ENCODE data around the gene PLD4. TPM values are rescaled to one million over a fixed set of nuclear protein-coding genes. Genes with fewer than 3 reads are reported as not detected.

Gene PLD4
- total RNA-seq, 3 donors from 2014 or later, result 0.38 to 2.2 (median 0.39) TPM

DNA sequence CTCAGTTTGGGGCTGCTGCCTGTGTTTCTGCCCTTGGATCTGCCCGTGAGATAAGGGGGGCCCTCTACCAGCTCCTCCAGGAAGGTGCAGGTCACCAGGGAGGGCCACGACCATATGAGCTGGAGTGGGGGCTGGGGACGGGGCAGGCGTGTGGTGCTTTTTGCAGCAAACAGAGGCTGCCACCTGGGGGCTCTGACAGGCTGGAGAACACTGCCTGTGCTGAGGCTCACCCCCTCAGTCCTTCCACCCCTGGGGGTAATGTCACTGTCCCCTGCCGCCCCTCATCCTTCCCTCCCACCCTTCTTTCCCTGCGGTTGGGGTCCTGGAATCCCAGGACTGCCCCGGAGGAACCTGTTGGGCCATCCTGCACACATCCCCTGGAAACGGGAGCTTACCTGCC is 3.2 kb downstream of the PLD4 start:
- Histone ChIP-seq H3K4me1 (ENCODE audit: low read depth) (peaks cover 2% of the 10 kb centered on the region), H3K9me3 (no peaks in the 10 kb centered on the region), H3K36me3 (ENCODE audit: low read depth) (no peaks in the 10 kb centered on the region), H3K4me3 (no peak overlapping the region)
- no peak for DNase-seq
- intact Hi-C loops (cut with DNase I, micrococcal nuclease), result no loop called here
- TF ChIP-seq, protein P1, sequence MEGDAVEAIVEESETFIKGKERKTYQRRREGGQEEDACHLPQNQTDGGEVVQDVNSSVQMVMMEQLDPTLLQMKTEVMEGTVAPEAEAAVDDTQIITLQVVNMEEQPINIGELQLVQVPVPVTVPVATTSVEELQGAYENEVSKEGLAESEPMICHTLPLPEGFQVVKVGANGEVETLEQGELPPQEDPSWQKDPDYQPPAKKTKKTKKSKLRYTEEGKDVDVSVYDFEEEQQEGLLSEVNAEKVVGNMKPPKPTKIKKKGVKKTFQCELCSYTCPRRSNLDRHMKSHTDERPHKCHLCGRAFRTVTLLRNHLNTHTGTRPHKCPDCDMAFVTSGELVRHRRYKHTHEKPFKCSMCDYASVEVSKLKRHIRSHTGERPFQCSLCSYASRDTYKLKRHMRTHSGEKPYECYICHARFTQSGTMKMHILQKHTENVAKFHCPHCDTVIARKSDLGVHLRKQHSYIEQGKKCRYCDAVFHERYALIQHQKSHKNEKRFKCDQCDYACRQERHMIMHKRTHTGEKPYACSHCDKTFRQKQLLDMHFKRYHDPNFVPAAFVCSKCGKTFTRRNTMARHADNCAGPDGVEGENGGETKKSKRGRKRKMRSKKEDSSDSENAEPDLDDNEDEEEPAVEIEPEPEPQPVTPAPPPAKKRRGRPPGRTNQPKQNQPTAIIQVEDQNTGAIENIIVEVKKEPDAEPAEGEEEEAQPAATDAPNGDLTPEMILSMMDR (IDR thresholded peaks at IDR 0.05), result no peak
- ATAC-seq, result no peak

DNA sequence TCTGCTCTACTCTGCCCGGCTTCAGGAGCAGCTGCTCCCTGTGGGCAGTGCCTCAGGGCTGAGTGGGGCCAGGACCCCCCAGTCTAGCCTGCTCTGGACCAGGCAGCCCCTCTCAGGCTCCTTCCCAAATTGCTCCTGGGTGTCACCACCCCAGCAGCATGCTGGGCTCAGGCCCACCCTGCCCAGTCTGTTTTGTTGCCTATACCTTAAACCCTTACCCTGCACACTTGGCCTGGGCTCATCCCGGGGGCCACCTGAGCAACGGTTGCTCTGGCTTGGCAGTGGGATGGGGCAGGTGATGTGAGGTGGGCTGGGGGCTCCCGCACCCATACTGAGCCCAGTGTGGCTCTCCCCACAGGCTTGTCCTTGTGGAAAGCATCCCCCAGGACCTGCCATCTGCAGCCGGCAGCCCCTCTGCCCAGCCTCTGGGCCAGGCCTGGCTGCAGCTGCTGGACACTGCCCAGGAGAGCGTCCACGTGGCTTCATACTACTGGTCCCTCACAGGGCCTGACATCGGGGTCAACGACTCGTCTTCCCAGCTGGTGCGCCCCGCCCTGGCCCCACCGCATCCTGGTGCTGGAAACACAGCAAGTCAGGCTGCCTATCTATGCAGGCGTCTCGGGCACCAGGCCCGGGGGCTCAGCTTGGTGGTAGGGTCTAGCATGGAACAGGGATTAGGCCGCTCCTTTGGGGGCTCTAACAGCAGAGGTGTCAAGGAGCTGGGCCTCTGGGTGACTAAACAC is 3.9 kb downstream of the PLD4 start:
- ATAC-seq (no peak), DNase-seq (no peak)
- intact Hi-C loops (cut with DNase I, micrococcal nuclease), result no loop called here
- TF ChIP-seq, protein P1 (IDR thresholded peaks at IDR 0.05), result no peak
- Histone ChIP-seq H3K36me3 (ENCODE audit: low read depth) (no peaks in the 10 kb centered on the region), H3K4me3 (no peak overlapping the region), H3K9me3 (no peaks in the 10 kb centered on the region), H3K4me1 (ENCODE audit: low read depth) (peaks cover 6% of the 10 kb centered on the region)

DNA sequence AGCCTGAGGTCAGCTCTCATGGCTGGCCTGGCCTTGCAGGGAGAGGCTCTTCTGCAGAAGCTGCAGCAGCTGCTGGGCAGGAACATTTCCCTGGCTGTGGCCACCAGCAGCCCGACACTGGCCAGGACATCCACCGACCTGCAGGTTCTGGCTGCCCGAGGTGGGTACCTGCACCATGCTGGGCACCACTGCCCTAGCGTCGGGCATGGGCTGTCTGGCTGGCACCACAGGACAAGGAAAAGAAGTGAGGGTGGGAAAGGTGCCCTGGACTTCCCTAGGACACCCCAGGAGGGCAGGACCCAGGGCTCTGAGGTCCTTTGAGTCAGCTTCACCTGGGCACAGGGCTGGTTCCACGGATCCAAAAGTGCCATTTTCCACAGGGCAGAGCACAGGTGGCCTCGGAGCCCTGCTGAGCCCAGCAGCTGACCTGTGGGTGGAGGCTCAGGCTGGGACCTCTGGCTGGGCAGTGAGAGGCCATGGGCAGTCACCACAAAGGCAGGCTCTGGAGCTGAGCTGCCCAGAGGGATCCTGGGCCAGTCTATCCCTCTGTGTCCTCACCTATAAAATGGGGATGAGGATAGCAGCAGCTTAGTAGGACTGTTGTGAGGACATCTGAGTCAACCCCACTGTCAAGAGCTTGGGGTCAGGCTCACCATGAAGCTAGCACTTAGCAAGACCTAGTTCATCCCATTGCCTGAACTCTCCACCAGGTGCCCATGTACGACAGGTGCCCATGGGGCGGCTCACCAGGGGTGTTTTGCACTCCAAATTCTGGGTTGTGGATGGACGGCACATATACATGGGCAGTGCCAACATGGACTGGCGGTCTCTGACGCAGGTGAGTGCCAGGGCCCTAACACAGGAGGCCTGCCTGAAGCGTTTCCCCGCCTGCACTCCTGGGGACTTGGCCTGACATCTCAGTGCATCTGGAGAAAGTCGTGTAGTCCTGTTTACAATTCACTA is 4.9 kb downstream of the PLD4 start:
- Histone ChIP-seq H3K36me3 (ENCODE audit: low read depth) (no peaks in the 10 kb centered on the region), H3K4me3 (no peak overlapping the region), H3K4me1 (ENCODE audit: low read depth) (peaks cover 6% of the 10 kb centered on the region), H3K9me3 (no peaks in the 10 kb centered on the region)
- ATAC-seq, result no peak
- TF ChIP-seq, protein P1 (IDR thresholded peaks at IDR 0.05), result no peak
- no peak for DNase-seq
- intact Hi-C loops (cut with DNase I, micrococcal nuclease), result no loop called here

DNA sequence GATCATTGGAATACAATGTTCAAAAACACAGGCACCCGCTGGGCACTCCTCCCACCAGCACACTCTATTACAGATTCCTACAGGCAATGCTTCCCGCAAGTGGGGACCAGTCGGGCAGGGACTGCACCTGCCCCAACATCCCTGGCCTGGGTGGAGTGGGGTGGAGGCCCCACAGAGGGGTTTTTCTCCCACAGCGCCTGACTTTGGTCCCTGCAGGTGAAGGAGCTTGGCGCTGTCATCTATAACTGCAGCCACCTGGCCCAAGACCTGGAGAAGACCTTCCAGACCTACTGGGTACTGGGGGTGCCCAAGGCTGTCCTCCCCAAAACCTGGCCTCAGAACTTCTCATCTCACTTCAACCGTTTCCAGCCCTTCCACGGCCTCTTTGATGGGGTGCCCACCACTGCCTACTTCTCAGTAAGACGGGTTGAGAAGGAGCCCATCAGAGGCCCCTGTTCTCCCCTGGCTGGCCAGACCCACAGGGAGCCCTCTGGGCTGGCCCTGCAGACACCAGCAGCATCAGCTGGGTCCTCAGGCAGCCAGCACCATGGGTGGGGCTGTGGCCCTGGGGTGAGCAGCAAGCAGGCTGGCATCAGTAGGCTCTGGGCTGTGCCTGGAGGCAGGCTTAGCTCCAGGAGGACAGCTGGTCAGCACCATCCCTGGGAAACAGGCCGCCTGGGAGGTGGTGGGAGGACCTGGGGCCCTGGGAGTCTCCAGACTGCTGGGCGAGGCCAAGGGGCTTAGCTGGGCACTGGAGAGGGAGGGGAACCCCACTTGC is 6.0 kb downstream of the PLD4 start:
- Histone ChIP-seq H3K36me3 (ENCODE audit: low read depth) (no peaks in the 10 kb centered on the region), H3K4me3 (no peak overlapping the region), H3K4me1 (ENCODE audit: low read depth) (peaks cover 6% of the 10 kb centered on the region), H3K9me3 (no peaks in the 10 kb centered on the region)
- TF ChIP-seq, protein P1 (IDR thresholded peaks at IDR 0.05), result no peak
- ATAC-seq, result no peak
- intact Hi-C loops (cut with DNase I, micrococcal nuclease), result no loop called here
- DNase-seq, result no peak

DNA sequence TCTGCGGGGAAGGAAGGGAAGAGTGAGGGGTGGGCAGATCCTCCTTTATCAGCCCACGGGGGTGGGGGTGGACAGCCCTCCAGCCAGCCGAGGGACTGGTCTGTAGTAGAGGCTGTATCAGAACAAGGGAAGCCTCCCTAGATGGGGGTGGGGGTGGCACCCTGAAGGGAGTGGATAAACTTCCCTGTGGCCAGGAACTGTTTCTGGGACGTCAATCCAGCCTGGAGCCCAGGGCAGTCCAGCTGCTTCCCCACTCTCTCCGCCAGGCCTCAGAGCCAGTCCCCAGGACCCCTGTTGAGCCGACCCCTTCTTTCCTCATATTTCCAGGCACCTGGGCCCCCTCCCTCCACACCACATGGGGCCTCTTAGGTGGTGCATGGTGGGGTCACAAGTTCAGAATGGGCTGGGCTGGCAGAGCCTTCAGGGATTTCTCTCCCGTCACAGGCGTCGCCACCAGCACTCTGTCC is 6.7 kb downstream of the PLD4 start:
- Histone ChIP-seq H3K4me1 (ENCODE audit: low read depth) (peaks cover 6% of the 10 kb centered on the region), H3K36me3 (ENCODE audit: low read depth) (no peaks in the 10 kb centered on the region), H3K9me3 (no peaks in the 10 kb centered on the region), H3K4me3 (no peak overlapping the region)
- TF ChIP-seq, protein P1 (IDR thresholded peaks at IDR 0.05), result no peak
- ATAC-seq, result no peak
- DNase-seq, result no peak
- intact Hi-C loops (cut with DNase I, micrococcal nuclease), result no loop called here

All from mucosa of descending colon (tissue), 3 donors.